Subcutaneous abdominal adipose tissue (tissue), 5 donors: ENCODE measurements around the gene PAOX.

Experiments
- H3K27ac ChIP-seq: one replicate; pipeline ENCODE4 v1.7.0; 2013; ENCODE audit warnings: low read depth, mild to moderate bottlenecking, inconsistent platforms, low read length, moderate library complexity
- H3K27me3 ChIP-seq, 5 donors: one replicate each; pipeline ENCODE4 v1.7.0; 2013; ENCODE audit warnings: low read length in 5 of 5, inconsistent platforms in 1 of 5; ENCODE audit not compliant: control insufficient read depth in 5 of 5, insufficient read depth in 4 of 5
- H3K36me3 ChIP-seq, 5 donors: one replicate each; pipeline ENCODE4 v1.7.0; 2013; ENCODE audit warnings: low read length in 5 of 5; ENCODE audit not compliant: control insufficient read depth in 5 of 5, insufficient read depth in 5 of 5
- H3K4me1 ChIP-seq, 5 donors: one replicate each; pipeline ENCODE4 v1.7.0; 2013; ENCODE audit warnings: low read length in 5 of 5, mild to moderate bottlenecking in 3 of 5, moderate library complexity in 1 of 5; ENCODE audit not compliant: control insufficient read depth in 5 of 5, insufficient read depth in 5 of 5
- H3K4me3 ChIP-seq, 5 donors: one replicate each; pipeline ENCODE4 v1.7.0; 2013; ENCODE audit warnings: low read length in 5 of 5, low read depth in 1 of 5
- H3K9ac ChIP-seq, 5 donors: one replicate each; pipeline ENCODE4 v1.7.0; 2013; ENCODE audit warnings: low read length in 5 of 5, mild to moderate bottlenecking in 4 of 5, moderate library complexity in 3 of 5
- H3K9me3 ChIP-seq, 5 donors: one replicate each; pipeline ENCODE4 v1.7.0; 2013; ENCODE audit warnings: low read length in 5 of 5; ENCODE audit not compliant: control insufficient read depth in 5 of 5
- donor health status: healthy.
- donor health status: healthy.
- donor health status: healthy.
- donor health status: healthy.
- donor health status: healthy.

The PAOX gene

GRCh38 chr10:133338080-133339071 is 40.7 kb upstream of the PAOX start:
- no peaks in the 10 kb centered on the region for H3K36me3 ChIP-seq
- H3K4me1 ChIP-seq: peaks cover 0 to 25% (median 13%) of the 10 kb centered on the region in 5 donors
- H3K9me3 ChIP-seq: no peaks in the 10 kb centered on the region
- no peak overlapping the region for H3K9ac ChIP-seq
- no peak overlapping the region for H3K27ac ChIP-seq
- peaks cover 26 to 73% (median 56%) of the 10 kb centered on the region in 5 donors for H3K27me3 ChIP-seq
- no peak overlapping the region for H3K4me3 ChIP-seq

- no peak overlapping the region for H3K27ac ChIP-seq
- peaks cover 21 to 71% (median 55%) of the 10 kb centered on the region in 5 donors for H3K27me3 ChIP-seq
- H3K4me3 ChIP-seq: no peak overlapping the region
- H3K36me3 ChIP-seq: no peaks in the 10 kb centered on the region
- no peak overlapping the region for H3K9ac ChIP-seq
- H3K9me3 ChIP-seq: no peaks in the 10 kb centered on the region
- H3K4me1 ChIP-seq: peaks cover 0 to 22% (median 13%) of the 10 kb centered on the region in 5 donors
Measured at GRCh38 chr10:133339708-133340380, 39.2 kb upstream of the PAOX start.

GRCh38 chr10:133341983-133342382 is 37.1 kb upstream of the PAOX start:
- Histone ChIP-seq H3K27me3 (peaks cover 11 to 66% (median 45%) of the 10 kb centered on the region in 5 donors), H3K9me3 (no peaks in the 10 kb centered on the region), H3K36me3 (no peaks in the 10 kb centered on the region), H3K27ac (no peak overlapping the region), H3K4me3 (no peak overlapping the region), H3K9ac (no peak overlapping the region), H3K4me1 (peaks cover 0 to 2% (median under 1%) of the 10 kb centered on the region in 5 donors)

GRCh38 chr10:133342942-133343341 is 36.1 kb upstream of the PAOX start:
- H3K9me3 ChIP-seq: no peaks in the 10 kb centered on the region
- H3K4me1 ChIP-seq: peaks cover 0 to 6% (median 3%) of the 10 kb centered on the region in 5 donors
- H3K36me3 ChIP-seq: no peaks in the 10 kb centered on the region
- peaks cover 5 to 65% (median 38%) of the 10 kb centered on the region in 5 donors for H3K27me3 ChIP-seq
- H3K9ac ChIP-seq: no peak overlapping the region
- no peak overlapping the region for H3K27ac ChIP-seq
- H3K4me3 ChIP-seq: no peak overlapping the region

GRCh38 chr10:133343558-133343957 is 35.5 kb upstream of the PAOX start:
- Histone ChIP-seq H3K4me3 (no peak overlapping the region), H3K27ac (no peak overlapping the region), H3K27me3 (peaks cover 5 to 62% (median 34%) of the 10 kb centered on the region in 5 donors), H3K9ac (no peak overlapping the region), H3K36me3 (no peaks in the 10 kb centered on the region), H3K9me3 (no peaks in the 10 kb centered on the region), H3K4me1 (peaks cover 0 to 6% (median 3%) of the 10 kb centered on the region in 5 donors)

GRCh38 chr10:133344236-133344635 is 34.8 kb upstream of the PAOX start:
- Histone ChIP-seq H3K4me1 (peaks cover 0 to 6% (median 3%) of the 10 kb centered on the region in 5 donors), H3K9me3 (no peaks in the 10 kb centered on the region), H3K27me3 (peaks cover 5 to 60% (median 31%) of the 10 kb centered on the region in 5 donors), H3K4me3 (no peak overlapping the region), H3K27ac (no peak overlapping the region), H3K36me3 (no peaks in the 10 kb centered on the region), H3K9ac (no peak overlapping the region)

- H3K4me3 ChIP-seq: no peak overlapping the region
- H3K4me1 ChIP-seq: peaks cover 0 to 14% (median 4%) of the 10 kb centered on the region in 5 donors
- no peaks in the 10 kb centered on the region for H3K9me3 ChIP-seq
- H3K36me3 ChIP-seq: no peaks in the 10 kb centered on the region
- H3K9ac ChIP-seq: no peak overlapping the region
- H3K27ac ChIP-seq: no peak overlapping the region
- H3K27me3 ChIP-seq: peaks cover 11 to 62% (median 38%) of the 10 kb centered on the region in 5 donors
Measured at GRCh38 chr10:133346413-133346812, 32.6 kb upstream of the PAOX start.

- peaks cover 11 to 54% (median 40%) of the 10 kb centered on the region in 5 donors for H3K27me3 ChIP-seq
- no peaks in the 10 kb centered on the region for H3K36me3 ChIP-seq
- H3K27ac ChIP-seq: no peak overlapping the region
- no peaks in the 10 kb centered on the region for H3K9me3 ChIP-seq
- no peak overlapping the region for H3K4me3 ChIP-seq
- H3K9ac ChIP-seq: no peak overlapping the region
- peaks cover 0 to 14% (median 4%) of the 10 kb centered on the region in 5 donors for H3K4me1 ChIP-seq
Measured at GRCh38 chr10:133347710-133348517, 31.1 kb upstream of the PAOX start.

GRCh38 chr10:133349160-133349568 is 29.9 kb upstream of the PAOX start:
- H3K9ac ChIP-seq: no peak overlapping the region
- H3K4me1 ChIP-seq: peaks cover 0 to 14% (median 4%) of the 10 kb centered on the region in 5 donors
- H3K36me3 ChIP-seq: no peaks in the 10 kb centered on the region
- peaks cover 6 to 47% (median 33%) of the 10 kb centered on the region in 5 donors for H3K27me3 ChIP-seq
- H3K4me3 ChIP-seq: no peak overlapping the region
- no peaks in the 10 kb centered on the region for H3K9me3 ChIP-seq
- no peak overlapping the region for H3K27ac ChIP-seq
